DMS153 treated with DMSO at 0.1 percent for 48 hours (cell line): ENCODE data around the gene PRR5L.

Experiments used
- DNase-seq: peaks from one replicate; lab custom pipeline; 2025; ENCODE audit not compliant: unreplicated experiment; lab: John Stamatoyannopoulos, UW

PRR5L gene

DNA sequence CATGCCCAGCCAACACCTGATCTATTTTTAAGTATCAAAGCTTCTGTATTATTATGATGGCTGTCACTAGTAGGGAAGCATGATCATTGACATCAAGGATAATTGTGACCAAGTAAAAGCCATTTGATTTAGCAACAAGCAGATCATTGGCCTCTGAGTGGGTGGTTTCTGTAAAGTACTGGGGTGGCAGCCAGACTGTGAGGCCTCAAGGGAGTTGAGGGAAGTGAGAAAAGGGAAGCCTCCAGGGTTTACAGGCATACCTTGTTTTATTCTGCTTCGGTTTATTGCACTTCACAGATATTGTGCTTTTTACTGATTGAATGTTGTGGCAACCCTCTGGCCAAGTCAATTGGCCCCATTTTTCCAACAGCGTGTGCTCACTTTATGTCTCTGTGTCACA lies 60.1 kb downstream of the PRR5L start:
- no peak for DNase-seq

DNA sequence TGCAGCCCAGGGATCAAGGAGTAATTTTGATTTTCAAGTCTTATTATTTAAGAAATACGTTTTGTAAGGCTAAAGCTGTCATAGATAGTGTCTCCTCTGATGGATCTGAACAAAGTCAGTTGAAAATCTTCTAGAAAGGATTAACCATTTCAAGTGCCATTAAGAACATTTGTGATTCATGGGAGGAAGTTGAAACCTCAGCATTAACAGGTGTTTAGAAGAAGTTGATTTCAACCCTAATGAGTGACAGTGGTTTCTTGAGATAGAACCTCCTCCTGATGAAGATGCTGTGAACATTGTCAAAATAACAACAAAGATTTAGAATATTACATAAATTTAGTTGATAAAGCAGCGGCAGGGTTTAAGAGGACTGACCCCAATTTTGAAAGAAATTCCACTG lies 61.7 kb downstream of the PRR5L start:
- DNase-seq = no peak

DNA sequence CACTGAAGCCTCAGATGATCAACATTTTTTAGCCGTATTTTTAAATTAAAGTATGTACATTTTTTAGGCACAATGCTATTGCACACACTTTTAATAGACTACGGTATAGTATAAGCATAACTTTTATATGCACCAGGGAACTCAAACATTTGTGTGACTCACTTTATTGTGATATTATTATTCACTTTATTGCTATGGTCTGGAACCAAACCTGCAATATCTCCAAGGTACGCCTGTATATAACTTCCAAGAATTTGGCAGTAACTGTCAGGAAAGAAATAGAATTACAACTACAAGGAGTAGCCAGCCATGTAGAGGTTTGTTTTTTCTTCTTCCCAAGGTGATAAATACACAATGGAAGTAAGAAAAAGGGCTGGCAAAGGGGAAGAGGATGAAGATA lies 62.3 kb downstream of the PRR5L start:
- DNase-seq = no peak

DNA sequence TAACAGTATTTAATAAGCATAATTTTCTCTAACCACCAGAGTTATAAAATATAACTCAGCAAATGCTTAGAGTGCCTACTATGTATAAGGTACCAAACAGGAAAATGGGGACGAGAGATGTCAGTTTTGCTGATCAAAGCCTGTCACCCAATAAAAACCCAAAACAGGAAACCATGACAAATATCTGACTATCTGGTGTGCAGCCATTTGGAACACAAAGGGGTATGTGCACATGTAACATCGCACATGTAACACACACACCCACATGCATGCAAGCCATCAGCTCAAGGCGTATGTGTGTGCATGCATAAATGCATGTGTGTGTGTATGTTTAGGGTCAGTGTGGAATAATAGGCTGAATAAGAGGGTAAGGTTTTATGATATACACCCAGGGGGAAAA lies 64.2 kb downstream of the PRR5L start:
- no peak for DNase-seq

DNA sequence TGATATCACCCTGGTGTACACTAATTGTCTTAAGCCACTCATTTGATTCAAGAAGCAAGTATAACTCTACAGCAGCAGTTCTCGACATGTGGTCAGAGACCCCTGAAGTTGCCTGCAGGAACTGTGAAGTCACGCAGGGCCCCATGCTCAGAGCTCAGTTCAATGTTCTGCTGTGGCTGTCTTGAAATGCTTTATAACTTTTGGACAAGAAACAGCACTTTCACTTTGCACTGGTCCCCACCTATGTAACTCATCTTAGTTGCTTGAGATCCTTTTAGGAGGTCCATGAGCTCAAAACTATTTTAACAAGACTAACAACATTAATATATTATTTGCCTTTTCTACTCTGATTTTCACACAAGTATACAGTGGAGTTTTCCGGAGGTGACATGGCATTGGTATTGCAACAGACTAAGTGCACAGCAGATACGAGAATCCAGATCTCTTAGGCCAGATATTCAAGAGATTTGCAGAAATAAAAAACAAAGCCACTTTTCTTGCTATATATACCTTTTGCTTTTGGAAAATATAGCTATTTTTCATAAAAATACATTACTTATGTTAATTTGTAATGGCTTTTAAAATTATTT lies 64.8 kb downstream of the PRR5L start:
- DNase-seq = no peak

DNA sequence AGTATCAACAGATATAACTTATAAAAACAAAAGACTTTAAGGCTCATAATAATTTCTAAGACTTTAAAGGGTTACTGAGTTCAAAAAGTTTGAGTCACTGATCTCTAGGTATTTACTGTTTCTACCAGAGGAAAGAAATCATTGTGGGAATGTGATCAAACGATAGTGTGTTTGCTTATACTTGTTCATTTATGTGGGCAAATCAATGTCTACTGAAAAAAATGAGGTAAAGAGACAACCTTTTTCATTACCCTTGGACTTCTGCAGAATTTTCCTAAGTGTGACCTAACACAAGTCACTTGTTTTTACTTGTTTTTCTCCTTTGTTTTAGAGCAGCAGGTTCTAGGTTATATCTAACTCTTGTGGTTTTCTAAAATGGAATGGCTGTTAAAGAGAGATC lies 65.4 kb downstream of the PRR5L start:
- no peak for DNase-seq

DNA sequence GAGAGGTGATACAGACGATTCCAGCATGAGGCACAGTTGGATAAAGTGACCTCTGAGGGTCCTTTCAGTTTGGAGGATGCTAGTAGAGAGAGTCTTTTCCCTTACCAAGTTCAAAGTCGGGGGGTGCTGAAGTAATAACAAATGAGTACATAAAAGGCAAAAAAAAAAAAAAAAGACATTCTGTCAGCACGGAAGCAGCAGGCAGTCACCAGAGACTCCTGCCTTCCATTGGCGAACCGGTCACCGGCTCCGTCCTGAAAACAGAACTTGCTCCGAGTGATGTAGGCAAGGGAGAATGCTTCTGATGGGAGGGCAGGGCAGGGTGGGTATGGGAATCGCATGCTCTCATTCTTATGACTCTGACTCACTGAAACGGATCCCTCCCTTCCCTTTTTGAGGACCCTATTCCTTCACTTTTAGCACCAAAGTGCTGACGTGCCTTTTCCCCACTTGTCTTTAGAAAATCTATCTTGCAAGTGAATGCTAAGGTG lies 65.9 kb downstream of the PRR5L start:
- no peak for DNase-seq

DNA sequence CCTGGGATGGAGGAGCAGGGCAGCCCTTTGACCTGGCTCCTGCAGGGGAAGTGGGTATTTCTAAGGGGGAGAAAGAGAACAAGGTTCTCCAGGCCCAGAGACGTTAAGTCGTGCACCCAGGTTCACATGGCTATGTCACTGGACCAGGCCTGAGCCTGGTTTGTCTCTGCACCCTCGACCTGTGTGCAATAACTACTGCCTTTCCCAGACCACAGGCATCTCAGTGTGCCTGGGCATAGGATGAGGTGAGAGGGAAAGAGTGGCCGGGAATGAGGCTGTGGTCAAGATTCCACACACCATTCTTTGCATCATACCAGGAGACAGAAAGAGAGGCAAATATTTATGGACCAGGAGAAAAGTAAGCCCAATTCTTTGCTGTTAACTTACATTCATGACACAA lies 66.8 kb downstream of the PRR5L start:
- no peak for DNase-seq

DNA sequence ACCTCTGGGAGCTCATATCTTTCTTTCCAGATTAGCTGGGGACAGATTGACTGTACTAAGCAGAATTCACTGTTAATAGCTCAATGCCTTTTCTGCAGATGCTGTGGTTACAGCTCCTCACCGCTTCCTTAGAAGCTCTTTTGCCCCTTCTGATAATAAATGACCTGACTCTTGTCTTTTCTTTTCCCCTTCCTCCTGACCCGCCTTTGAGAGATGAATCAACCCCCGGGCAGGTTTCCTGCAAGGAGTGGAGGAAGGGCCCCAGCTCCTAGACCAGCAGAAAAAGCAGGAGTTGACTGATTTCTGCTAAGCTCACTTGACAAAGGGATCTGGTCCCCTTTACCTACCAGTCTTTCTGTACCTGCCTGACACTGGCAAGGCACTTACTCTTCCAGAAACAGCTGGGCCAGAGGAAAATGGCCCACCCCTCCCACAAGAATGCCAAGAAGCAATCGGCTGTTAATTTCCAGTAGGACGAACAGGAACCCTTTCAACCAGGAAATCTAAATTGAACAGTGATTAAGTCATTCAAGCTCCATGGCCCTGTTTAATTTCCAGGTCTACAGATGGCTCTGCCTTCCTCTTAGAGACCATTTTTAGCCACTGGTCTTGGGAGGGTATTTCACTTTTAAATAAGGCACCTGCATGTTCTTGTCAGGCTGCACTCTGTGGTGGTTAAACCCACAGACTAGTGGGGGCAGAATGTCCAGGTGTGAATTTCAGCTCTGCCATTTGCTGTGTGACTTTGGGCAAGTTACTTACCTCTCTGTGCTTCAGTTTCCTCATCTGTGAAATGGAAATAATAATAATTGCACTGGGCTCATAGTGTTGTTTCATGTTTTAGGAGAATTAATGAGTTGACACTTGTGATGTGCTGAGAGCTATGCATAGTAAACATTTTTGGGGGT lies 67.5 kb downstream of the PRR5L start:
- DNase-seq = no peak

DNA sequence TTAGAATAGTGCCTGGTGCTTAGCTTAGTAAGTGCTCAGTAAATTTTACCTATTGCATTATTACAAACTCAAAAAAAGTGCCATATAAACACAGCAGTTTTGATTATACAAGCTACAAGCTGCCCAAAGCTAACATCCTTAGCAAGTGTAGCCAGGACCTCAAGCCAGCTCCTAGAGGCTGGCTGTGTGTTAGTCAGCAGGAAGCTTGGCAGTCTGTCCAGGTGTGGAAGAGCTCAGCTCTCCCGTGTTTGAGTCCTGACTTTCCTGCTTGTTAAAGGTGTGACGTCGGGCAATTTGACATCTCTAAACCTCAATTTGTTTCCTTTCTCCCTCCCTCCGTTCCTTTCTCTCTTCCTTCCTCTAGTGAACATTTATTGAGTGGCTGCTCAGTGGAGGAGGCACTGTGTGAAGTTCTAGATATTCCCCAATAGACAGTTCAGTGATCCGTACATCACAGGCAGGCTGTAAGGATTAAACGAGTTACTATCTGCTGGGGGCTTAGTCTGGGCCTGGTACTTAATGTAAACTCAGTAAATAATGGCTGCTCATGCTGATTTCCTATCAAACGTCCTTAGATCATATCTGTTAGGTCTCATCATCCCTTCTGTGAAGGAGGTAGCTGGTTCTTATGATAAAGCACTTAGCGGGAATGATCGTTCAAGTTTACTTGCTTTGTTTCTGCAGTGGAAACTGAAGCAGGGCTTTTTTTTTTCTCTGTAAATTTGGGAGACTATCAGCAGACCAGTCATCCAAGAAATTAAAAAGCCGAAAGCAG lies 68.7 kb downstream of the PRR5L start:
- DNase-seq = no peak

DNA sequence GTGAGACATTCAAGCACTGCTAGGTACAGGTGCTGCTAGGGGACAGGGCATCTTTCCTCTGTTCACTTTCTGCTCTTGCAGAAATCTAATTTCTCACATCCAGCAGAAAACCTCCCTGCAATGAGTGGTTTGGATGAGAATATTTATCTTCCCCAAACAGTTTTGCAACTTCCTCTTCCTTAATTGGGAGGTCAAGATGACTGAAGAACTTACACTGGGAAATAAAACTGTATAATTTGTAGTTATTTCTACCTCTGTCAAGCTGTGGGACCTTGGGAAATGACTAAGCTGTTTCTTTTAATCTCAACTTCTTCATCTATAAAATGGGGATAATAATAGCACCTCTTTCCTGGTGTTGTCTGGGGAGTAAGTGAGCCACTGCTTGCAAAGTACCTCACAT lies 69.8 kb downstream of the PRR5L start:
- no peak for DNase-seq

DNA sequence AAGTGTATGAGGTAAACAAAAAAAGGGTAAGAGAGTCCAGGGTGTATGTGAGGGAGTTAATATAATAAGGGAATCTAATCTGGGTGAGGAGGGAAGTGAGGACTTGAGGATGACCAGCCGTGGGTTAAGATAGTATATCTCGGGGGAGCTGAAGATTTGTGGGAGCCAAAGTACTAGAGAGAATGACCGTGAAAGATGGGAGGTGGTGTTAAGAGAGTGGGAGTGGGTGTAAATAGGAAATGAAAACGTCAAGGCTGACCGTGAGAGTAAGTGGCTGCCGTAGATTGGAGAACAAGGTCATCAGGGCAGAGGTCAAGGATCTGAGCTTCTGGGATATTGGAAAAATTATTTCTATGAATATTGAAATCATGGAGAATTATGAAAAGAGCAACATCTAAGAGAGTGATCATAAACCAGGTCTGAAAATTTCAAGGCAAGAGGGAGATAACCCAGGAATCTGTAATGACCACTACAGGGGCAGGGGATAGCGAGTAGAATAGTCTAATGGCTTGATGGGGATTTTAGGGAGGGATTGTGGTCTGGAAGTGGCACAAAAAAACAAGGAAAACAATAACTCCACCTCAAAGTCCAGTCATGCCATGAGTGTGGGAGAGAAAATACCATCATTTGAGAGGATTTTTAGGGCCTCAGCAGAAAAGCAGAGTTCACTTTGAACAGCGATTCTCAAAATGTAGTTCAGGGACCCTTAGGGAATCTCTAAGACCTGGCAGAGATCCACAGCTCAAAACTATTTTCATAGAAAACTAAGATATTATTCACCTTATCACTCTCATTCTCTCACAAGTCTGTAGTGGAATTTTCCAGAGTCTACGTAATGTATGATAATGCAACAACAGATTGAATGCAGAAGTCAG lies 72.0 kb downstream of the PRR5L start:
- no peak for DNase-seq

DNA sequence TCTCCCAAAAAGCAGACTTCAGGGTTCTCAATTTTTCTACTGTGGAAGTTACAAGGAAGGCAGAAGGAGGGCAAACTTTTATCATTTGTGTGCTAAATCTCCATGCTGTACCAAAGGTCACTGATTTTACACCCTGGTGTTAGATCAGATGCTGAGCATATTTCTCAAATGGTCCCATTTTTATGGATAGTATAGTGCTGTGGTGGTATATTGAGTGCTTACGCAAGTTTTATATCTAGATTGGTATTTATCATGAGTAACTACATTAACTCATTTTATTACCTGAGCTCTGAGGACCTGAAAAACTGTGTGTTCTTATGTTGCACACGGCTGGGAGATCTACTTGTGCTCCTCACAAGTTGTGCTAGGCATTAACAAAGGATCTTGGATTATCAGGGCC lies 75.1 kb downstream of the PRR5L start:
- no peak for DNase-seq

DNA sequence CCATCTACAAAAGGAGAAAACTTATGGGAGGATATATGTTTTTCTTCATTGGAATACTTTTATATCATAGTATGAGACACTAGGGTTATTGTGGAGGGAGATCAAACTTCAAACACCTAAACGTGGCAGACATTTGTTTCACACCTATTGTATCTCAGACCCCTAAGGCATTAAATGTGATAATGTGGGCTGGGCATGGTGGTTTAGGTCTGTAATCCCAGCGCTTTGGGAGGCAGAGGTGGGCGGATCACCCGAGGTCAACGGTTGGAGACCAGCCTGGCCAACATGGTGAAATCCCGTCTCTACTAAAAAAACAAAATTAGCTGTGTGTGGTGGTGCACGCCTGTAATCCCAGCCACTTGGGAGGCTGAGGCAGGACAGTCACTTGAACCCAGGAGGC lies 75.5 kb downstream of the PRR5L start:
- DNase-seq = no peak

DNA sequence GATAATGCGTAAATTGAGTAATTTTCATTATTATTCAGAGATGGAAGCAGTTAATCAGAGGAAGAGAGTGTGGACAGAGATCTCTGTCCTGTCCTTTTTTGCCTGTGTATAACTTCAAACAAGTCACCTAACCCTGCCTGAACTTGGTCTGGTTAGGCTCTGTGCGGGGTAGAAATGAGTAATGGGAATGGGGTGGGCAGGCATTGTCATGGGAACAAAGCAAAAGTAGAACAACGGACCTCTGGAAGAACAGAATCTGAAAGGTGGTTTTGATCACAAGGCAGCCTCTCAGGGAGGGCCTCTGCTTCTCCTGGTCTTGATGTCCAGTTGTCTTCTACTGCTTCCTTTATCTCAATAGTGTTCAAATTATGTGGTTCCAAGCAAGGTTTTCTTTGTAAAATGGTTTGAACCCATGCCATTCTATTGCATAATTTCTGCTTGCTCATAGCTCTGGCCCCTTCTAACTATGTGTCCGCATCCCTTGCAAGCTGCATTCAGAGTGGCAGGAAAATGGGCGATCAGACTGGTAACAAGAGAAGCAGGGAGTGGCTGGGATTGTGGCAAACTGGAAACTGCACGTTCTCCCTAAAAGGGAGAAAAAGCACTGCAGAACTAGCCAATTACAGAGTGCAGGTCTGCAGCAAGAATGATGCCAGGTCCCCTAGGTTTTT lies 76.1 kb downstream of the PRR5L start:
- DNase-seq = no peak

DNA sequence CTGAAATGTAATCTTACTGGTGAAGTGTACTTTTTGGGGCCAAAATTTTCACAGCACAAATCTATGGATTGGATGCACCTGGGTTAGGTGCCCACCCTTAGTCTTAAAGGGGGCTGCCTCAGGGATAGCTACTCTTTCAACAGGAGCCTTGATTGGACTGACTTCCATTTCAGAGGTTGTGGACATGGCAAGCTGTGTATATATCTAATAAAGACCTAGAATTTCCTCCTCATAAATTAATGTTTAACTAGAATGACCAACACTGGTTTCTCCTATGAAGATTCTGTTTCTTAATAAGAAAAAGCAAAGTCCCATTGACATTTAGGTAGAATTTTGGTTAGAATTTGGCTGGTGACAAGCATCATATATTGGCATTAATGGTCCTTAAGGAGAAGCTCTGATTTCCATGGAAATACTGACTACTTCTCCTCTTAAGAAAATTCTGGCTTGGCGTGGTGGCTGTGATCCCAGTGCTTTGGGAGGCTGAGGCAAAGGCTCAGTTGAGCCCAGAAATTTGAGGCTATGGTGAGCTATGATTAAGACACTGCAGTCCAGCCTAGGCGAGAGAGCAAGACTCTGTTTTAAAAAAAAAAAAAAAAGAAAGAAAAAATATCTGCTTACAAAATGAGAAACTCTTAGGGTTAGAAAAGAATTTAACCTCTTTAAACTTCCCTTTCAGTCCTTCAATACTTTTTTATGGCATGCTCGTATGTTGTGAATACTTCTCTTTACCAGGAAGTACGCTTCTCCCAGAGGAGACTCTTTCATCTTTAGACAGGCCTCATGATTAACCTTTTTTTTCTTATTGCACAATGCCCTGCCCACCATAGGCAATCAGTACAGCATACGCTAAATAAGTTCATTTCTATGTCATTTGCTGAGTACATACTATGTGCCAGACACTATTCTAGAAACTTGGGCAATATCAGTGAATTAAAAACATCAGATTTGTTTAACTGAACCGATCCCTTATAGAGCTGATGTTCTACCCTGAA lies 77.2 kb downstream of the PRR5L start:
- DNase-seq = no peak

DNA sequence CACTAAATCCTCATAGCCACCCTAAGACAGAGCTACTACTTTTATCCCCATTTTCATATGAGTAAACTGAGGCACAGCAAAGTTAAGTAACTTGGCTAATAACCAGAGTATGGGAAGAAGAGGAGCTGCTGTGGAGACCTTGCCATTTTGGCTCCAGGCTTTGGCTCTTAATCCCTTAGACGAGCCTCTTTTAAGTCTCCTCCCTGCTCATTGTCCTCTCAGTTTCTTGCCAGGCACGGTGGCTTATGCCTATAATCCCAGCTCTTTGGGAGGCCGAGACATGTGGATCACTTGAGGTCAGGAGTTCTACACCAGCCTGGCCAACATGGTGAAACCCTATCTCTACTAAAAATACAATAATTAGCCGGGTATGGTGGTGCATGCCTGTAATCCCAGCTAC lies 78.6 kb downstream of the PRR5L start:
- DNase-seq = no peak

DNA sequence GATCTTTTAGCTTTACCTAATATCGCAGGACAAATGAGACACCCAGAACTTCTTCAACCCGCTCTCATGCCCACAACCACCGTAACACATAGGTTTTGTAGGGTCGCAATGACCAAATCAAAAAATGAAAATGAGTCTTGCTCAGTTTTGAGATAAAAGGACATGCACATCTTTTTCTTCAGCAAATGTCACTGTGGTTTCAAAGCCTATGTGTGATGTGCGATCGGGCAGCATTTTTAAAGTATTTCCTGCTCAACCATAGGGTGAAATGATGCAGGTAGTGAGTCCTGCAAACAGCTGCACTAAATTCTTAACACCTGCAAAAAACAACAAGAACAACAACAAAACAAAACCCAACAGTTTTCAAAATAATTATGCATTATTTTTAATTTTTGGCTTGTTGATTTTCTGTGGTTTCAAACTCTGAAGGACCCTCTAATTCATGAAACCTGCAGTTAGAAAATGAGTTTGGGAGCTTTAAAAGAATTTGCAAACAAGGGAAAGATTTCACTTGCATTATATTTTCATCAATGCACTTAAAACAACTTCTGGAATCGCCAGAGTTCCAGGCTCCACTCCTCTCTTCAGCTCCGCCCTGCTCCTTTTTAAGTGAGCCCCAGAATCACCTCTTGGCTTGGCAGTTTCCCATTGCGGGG lies 79.4 kb downstream of the PRR5L start:
- DNase-seq = no peak
